LNCaP clone FGC (cell line): ENCODE data around the gene POT1.

Experiments used
- DNase-seq: peaks from one replicate; pipeline ENCODE4 v3.0.0-alpha.2; 2011; ENCODE audit warnings: low read depth
- H3K4me3 ChIP-seq: 2 replicates; pipeline ENCODE4 v1.5.1; 2011; ENCODE audit warnings: mild to moderate bottlenecking, low read depth, low read length, control low read depth
- TF ChIP-seq, protein P1 (sequence below): IDR thresholded peaks from 2 replicates; pipeline ENCODE4 v1.5.1; 2012; ENCODE audit warnings: mild to moderate bottlenecking; ENCODE audit not compliant: control insufficient read depth, insufficient read depth; ENCODE audit errors: extremely low read depth

POT1 gene

DNA sequence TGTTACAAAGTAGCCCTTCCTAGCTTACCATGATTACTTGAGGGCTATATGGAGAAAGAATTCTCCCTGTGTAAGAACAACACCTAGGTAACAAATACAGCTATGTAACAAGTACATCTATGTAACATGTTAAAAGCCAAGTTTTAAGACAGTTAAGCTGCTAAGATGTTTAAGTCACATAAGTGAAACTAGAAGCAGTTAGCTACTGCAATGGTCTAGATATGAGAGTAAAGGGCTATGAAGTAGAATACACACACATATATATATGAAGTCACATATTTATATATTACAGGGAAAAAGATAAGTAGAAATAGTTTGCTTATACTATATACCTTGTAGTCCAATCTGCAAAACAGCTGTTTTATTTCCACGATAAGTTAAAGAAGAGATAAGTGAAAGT is 14.4 kb downstream of the POT1 start:
- DNase-seq = no peak
- H3K4me3 ChIP-seq = no peak overlapping the region
- TF ChIP-seq, protein P1, sequence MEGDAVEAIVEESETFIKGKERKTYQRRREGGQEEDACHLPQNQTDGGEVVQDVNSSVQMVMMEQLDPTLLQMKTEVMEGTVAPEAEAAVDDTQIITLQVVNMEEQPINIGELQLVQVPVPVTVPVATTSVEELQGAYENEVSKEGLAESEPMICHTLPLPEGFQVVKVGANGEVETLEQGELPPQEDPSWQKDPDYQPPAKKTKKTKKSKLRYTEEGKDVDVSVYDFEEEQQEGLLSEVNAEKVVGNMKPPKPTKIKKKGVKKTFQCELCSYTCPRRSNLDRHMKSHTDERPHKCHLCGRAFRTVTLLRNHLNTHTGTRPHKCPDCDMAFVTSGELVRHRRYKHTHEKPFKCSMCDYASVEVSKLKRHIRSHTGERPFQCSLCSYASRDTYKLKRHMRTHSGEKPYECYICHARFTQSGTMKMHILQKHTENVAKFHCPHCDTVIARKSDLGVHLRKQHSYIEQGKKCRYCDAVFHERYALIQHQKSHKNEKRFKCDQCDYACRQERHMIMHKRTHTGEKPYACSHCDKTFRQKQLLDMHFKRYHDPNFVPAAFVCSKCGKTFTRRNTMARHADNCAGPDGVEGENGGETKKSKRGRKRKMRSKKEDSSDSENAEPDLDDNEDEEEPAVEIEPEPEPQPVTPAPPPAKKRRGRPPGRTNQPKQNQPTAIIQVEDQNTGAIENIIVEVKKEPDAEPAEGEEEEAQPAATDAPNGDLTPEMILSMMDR = no peak

DNA sequence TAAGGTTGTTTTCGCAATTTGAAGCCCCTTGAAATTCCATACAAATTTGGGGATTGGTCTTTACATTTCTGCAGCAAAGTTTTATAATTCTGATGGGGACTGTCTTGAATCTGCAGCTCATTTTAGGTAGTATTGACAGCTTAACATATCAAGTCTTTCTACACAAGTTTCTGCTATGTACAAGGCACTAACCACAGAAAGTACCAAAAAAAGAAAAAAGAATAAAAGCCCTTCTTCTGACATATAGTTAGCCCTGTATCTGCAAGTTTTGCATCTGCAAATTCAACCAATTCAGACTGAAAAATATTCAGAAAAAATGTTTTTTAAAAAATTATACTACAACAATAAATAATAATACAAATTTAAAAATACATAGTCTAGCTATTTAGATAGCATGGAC is 15.3 kb downstream of the POT1 start:
- DNase-seq = no peak
- H3K4me3 ChIP-seq = no peak overlapping the region
- TF ChIP-seq, protein P1 = no peak

DNA sequence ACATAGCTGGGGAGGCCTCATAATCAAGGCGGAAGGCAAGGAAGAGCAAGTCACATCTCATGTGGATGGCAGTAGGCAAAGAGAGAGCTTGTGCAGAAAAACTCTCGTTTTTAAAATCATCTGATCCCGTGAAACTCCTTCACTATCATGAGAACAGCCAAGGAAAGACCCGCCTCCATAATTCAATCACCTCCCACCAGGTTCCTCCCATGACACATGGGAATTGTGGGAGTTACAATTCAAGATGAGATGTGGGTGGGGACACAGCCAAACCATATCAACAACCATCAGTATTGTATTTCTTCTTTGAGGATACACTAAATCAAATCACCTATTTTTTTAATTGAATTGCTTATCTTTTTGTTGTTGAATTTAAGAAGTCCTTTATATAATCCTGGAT is 16.7 kb downstream of the POT1 start:
- no peak for DNase-seq
- TF ChIP-seq, protein P1 = no peak
- no peak overlapping the region for H3K4me3 ChIP-seq

DNA sequence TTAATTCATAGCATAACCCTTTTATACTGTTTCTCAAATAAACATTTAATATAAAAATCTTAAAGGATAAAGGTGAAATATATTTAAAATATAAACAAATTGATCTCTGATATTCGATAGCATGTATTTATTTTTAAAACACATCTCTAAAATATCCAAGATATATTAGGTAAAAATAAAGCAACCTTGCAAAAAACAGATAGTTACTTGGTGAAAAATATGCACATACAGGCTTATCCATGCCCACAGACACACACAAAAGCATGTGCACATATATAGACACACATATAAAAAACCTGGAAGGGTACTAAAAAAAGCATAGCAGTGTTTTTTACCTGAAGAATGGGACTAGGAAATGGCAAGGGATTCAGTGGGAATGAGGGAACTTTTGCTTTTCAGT is 19.8 kb downstream of the POT1 start:
- DNase-seq = no peak
- TF ChIP-seq, protein P1 = no peak
- no peak overlapping the region for H3K4me3 ChIP-seq

DNA sequence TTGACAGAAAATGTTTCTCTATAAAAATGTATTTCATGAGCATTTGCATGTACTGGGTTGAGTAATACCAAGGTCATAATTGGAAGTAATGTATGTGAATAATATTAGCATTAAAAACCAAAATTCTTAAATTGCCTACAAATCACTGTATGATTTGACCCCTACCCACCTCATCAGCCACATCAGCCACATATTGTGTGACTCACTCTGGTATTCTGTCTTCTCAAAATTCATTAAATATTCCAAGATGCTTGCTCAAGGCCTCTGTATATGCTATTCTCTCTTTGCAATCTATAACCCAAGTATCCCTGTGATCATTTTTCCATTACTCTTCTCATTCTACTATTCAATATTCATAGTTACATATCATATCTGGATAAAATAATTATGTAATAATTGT is 21.4 kb downstream of the POT1 start:
- DNase-seq = no peak
- TF ChIP-seq, protein P1 = no peak
- no peak overlapping the region for H3K4me3 ChIP-seq

DNA sequence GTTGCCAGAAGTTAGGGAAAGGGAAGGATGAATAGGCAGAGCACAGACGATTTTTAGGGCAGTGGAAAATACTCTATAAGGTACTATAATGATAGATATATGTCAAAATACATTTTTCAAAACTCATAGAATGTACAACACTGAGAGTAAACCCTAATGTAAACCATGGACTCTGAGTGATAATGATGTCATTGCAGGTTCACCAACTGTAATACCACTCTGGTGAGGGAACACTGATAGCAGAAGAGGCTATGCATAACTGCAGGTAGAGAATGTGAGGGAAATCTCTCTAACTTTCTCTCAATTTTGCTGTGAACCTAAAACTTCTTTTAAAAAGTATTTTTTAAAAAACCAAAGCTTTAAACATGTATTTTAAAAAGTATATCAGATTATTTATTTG is 22.1 kb downstream of the POT1 start:
- H3K4me3 ChIP-seq = no peak overlapping the region
- DNase-seq = no peak
- TF ChIP-seq, protein P1 = no peak

DNA sequence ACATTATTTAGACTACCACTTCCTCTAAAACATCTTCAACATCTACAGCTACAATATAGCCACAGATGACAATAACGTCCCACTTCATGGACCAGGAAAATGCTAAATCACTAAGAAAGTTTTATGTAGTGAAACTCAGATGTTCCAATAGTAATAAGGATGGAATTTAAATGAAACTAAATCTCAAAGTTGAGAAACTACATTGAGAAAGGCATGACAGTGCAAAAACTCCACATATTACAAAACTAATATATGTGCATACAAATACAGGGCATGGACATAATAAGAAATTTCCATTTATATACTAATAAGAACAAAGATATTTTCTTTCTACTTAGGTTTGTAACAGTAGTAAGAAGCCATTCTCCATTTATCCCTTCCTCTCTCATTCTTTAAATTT is 31.1 kb downstream of the POT1 start:
- no peak for DNase-seq
- no peak overlapping the region for H3K4me3 ChIP-seq
- TF ChIP-seq, protein P1 = no peak
